ENCODE results near the gene ATP6V1C2. TPM values are rescaled to one million over a fixed set of nuclear protein-coding genes. Genes with fewer than 3 reads are reported as not detected.

ATP6V1C2 gene
- total RNA-seq, 4 donors from 2014 or later: not detected

DNA sequence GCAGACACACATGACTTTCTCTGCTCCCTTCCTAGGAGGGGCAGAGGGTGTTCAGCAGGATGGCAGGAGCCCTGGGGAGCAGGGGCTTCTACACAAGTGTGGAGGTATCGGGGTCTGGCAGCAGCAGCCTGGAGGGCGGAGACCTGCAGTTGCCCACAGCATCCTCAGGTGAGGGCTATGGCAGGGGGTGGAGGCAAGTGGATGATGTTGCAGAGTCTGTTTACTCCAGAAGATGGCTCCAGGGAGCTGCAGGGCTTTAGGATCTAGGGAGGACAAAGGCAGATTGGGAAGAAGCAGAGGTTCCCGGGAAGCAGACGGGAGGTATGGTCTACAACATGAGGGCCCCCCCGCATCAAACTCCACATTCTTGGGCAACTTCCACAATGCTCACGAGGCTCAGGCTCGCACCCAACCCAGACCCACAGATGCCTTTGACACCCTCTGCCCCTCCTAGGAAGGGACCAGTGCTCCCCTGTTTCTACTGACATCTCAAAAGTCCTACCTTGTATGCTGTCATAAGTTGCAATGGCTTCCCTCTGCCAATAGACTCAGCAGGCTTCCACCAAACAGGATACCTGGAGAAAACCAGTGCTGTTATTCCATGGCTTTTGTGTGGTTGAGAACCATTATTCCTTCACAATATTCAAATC is 12.0 kb upstream of the ATP6V1C2 start:
- DNase-seq (no peak), ATAC-seq (no peak)
- H3K4me3 ChIP-seq: no peak overlapping the region
- TF ChIP-seq CTCF (IDR thresholded peaks at IDR 0.05 in 4 of 5, conservative IDR thresholded peaks at IDR 0.05 in 1 of 5) (no peak), POLR2A (IDR thresholded peaks at IDR 0.05) (no peak)
- in situ Hi-C loops (cut with MboI; ENCODE audit: low sequenced_read_pairs in 4 of 4) (no loop called here), intact Hi-C loops (cut with DNase I; ENCODE audit: low total_unique reads) (no loop called here)
- no peaks in the 10 kb centered on the region for H3K4me1 ChIP-seq
- no peaks in the 10 kb centered on the region for H3K36me3 ChIP-seq
- peaks cover 0 to 12% (median 8%) of the 10 kb centered on the region in 3 donors for H3K27me3 ChIP-seq
- H3K9me3 ChIP-seq: no peaks in the 10 kb centered on the region
- H3K27ac ChIP-seq: no peak overlapping the region

- no peak overlapping the region for H3K4me3 ChIP-seq
- H3K36me3 ChIP-seq: no peaks in the 10 kb centered on the region
- DNase-seq: no peak
- no peaks in the 10 kb centered on the region for H3K4me1 ChIP-seq
- peaks cover 0 to 12% (median 8%) of the 10 kb centered on the region in 3 donors for H3K27me3 ChIP-seq
- in situ Hi-C loops (cut with MboI; ENCODE audit: low sequenced_read_pairs in 4 of 4) (no loop called here), intact Hi-C loops (cut with DNase I; ENCODE audit: low total_unique reads) (no loop called here)
- no peak overlapping the region for H3K27ac ChIP-seq
- no peaks in the 10 kb centered on the region for H3K9me3 ChIP-seq
- no peak for ATAC-seq
- TF ChIP-seq CTCF (IDR thresholded peaks at IDR 0.05 in 4 of 5, conservative IDR thresholded peaks at IDR 0.05 in 1 of 5) (no peak), POLR2A (IDR thresholded peaks at IDR 0.05) (no peak)
Measured at GRCh38 chr2:10712185-10712809, 9.1 kb upstream of the ATP6V1C2 start.

GRCh38 chr2:10716581-10716980 is 4.8 kb upstream of the ATP6V1C2 start:
- H3K9me3 ChIP-seq: no peaks in the 10 kb centered on the region
- in situ Hi-C loops (cut with MboI; ENCODE audit: low sequenced_read_pairs in 4 of 4) (no loop called here), intact Hi-C loops (cut with DNase I; ENCODE audit: low total_unique reads) (no loop called here)
- no peak overlapping the region for H3K4me3 ChIP-seq
- TF ChIP-seq POLR2A (IDR thresholded peaks at IDR 0.05): no peak
- no peak for TF ChIP-seq CTCF (IDR thresholded peaks at IDR 0.05 in 4 of 5, conservative IDR thresholded peaks at IDR 0.05 in 1 of 5)
- H3K27me3 ChIP-seq: peaks cover 10 to 15% (median 11%) of the 10 kb centered on the region in 3 donors
- H3K4me1 ChIP-seq: peaks cover 0 to 6% of the 10 kb centered on the region in 2 donors
- no peak for ATAC-seq
- no peak overlapping the region for H3K27ac ChIP-seq
- H3K36me3 ChIP-seq: no peaks in the 10 kb centered on the region
- DNase-seq: no peak

- Histone ChIP-seq H3K27ac (no peak overlapping the region), H3K4me3 (no peak overlapping the region), H3K36me3 (no peaks in the 10 kb centered on the region), H3K9me3 (no peaks in the 10 kb centered on the region), H3K27me3 (peaks cover 17 to 25% (median 22%) of the 10 kb centered on the region in 3 donors), H3K4me1 (peaks cover 6 to 11% of the 10 kb centered on the region in 2 donors)
- no peak for TF ChIP-seq POLR2A (IDR thresholded peaks at IDR 0.05)
- TF ChIP-seq CTCF (IDR thresholded peaks at IDR 0.05 in 4 of 5, conservative IDR thresholded peaks at IDR 0.05 in 1 of 5): no peak
- ATAC-seq: no peak
- no peak for DNase-seq
- in situ Hi-C loops (cut with MboI; ENCODE audit: low sequenced_read_pairs in 4 of 4): no loop called here
- intact Hi-C loops (cut with DNase I; ENCODE audit: low total_unique reads): no loop called here
Measured at GRCh38 chr2:10717628-10718027, 3.8 kb upstream of the ATP6V1C2 start.

Measured in gastrocnemius medialis (tissue), 4 donors.